ENCODE data around the gene CREB3.
A peak's percentile ranks its signal among the peaks of the same experiment; 100 is the strongest.

Gene CREB3

DNA sequence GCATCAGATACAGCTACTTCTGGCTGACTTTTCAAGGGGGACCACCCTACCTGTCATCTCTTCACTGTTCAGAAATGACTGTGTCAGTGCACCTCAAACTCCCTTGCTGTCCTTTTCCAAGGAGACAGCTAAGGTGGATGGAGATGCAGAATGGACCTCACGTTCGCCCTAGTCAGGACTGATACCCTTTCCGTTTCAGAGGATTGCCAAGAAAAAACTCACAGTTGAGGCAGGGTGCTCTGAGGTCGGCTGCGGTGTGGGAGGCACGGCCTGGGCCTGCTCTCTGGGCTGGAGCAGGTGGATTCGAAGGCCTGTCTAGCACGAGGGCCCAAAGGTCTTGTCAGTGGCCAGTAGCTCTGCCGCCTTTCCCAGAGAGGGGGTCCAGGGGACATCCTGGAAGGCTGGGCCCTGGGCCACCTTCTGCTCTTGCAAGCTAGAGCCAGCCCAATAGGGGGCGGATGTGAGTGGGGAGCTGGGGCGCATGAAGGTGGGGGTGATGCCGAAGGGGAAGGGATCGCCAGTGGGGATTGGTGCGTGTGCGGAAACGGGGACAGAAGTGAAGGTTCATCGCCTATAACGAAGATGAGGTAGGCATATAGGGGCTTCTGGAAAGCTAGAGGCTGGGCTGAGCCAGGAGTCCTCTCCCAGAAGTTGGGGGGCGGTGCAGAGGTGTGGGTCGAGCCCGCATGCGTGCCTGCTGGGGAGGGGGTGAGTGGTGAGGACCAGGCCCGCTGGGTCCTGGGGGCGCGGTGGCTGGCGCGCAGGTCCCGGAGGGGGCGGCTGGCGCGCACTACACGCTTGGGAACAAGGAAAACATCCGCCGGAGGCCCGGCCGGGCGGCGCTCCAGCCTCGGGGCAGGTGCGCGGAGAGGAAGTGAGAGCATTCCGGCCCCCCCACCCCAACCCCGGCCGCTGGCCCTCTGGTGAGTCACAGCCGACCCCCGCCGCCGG lies 24.1 kb downstream of the CREB3 start:
- TF ChIP-seq, protein P1, sequence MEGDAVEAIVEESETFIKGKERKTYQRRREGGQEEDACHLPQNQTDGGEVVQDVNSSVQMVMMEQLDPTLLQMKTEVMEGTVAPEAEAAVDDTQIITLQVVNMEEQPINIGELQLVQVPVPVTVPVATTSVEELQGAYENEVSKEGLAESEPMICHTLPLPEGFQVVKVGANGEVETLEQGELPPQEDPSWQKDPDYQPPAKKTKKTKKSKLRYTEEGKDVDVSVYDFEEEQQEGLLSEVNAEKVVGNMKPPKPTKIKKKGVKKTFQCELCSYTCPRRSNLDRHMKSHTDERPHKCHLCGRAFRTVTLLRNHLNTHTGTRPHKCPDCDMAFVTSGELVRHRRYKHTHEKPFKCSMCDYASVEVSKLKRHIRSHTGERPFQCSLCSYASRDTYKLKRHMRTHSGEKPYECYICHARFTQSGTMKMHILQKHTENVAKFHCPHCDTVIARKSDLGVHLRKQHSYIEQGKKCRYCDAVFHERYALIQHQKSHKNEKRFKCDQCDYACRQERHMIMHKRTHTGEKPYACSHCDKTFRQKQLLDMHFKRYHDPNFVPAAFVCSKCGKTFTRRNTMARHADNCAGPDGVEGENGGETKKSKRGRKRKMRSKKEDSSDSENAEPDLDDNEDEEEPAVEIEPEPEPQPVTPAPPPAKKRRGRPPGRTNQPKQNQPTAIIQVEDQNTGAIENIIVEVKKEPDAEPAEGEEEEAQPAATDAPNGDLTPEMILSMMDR (IDR thresholded peaks at IDR 0.05), result peak in 1 of 2 experiments; percentile 41
- Histone ChIP-seq H3K27me3 (no peaks in the 10 kb centered on the region), H3K4me3 (peak overlapping the region; percentile 47 to 55), H3K27ac (peak overlapping the region; percentile 75 to 81), H3K4me1 (peaks cover 4 to 47% (median 28%) of the 10 kb centered on the region in 4 donors), H3K36me3 (peaks cover 15 to 36% (median 29%) of the 10 kb centered on the region in 3 donors), H3K9me3 (no peaks in the 10 kb centered on the region)
- intact Hi-C loops (cut with DNase I; ENCODE audit: low total_unique reads), result no loop called here
- peak in 1 of 2 donors; percentile 78 for DNase-seq

DNA sequence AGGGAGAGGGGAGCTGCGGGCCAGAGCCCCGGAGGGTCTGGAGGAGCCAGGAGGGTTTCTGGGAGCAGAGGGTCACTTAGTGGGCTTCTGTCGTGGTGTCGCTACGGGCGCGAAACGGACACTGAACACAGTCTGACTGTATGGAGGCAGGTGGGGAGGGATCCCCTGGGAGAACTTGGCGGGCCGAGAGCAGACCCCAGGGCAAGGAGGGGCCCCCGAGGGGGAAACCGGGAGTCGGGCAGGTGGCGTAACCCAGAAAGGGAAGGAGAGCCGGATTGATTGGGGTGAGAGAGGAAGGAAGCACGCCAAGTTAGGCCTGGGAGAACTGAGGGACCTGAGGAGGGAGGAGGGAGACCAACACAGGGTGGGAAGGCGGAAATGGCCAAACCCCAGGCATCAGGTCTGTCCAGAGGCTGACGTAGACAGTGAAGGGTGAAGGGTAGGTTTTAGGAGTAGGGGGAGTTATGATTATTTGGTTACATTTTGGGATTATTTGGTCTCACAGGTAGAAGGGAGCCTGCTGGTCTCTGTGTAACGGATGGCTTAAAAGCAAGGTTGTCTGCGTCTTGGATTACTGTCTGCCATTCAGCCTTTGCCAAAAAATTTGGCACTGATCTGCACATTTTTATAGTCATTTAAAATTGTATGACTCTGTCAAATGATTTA lies 24.9 kb downstream of the CREB3 start:
- Histone ChIP-seq H3K4me1 (peaks cover 4 to 47% (median 28%) of the 10 kb centered on the region in 4 donors), H3K9me3 (no peaks in the 10 kb centered on the region), H3K27me3 (no peaks in the 10 kb centered on the region), H3K27ac (peak overlapping the region; percentile 75 to 81), H3K36me3 (peaks cover 8 to 28% (median 20%) of the 10 kb centered on the region in 3 donors), H3K4me3 (peak overlapping the region; percentile 47 to 55)
- TF ChIP-seq, protein P1 (IDR thresholded peaks at IDR 0.05), result no peak
- peak; percentile 54 to 71 for DNase-seq
- intact Hi-C loops (cut with DNase I; ENCODE audit: low total_unique reads), result no loop called here

DNA sequence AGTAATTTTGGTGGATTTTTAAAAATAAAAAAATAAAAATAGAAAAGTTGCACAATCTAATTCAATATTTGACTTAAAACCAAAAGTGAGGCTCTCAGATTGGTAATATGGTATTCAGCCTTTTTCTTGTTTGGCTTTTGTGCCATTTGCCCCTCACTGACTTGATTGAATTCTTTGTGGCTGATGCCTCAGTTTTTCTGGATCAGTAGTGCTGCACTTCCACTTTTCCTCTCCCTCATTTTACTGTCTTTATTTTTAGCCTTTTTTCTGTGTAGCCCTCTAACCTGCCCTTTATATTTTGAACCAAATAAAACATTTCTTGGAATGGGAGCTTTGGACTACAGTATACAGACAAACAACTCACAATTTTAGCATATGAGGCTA lies 25.4 kb downstream of the CREB3 start:
- Histone ChIP-seq H3K9me3 (no peaks in the 10 kb centered on the region), H3K36me3 (peaks cover 3 to 23% (median 15%) of the 10 kb centered on the region in 3 donors), H3K4me1 (peaks cover 4 to 47% (median 28%) of the 10 kb centered on the region in 4 donors), H3K27ac (peak overlapping the region; percentile 75 to 81), H3K4me3 (no peak overlapping the region), H3K27me3 (no peaks in the 10 kb centered on the region)
- DNase-seq, result no peak
- TF ChIP-seq, protein P1 (IDR thresholded peaks at IDR 0.05), result no peak
- intact Hi-C loops (cut with DNase I; ENCODE audit: low total_unique reads), result no loop called here

DNA sequence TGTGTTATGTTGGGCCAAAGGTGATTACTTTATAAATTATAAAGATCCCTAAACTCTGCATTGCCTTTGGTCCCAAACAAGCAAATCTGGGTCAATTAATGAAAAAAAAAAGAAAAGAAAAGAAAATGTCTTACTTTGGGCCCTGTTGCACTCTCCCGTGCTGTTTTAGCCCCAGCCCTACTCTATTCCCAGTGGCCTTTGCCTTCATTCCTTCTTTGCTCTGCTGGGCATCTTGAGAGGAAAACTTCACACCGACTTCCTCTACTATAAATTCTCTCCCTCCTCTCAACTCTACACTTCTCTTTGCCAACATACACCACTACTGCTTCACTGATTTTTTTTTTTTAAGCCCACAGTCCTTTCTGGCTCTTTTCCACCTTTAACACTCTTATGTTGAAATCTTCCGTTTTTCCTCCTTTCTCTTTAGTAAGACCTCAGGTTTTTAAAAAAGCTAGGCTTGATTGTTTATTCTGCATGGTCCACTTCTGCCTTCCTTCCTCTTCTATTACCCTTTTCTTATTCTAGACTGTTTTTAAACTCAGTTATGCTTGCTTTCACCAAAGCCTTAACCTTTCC lies 26.1 kb downstream of the CREB3 start:
- no peak for DNase-seq
- no peaks in the 10 kb centered on the region for H3K9me3 ChIP-seq
- TF ChIP-seq, protein P1 (IDR thresholded peaks at IDR 0.05), result no peak
- H3K27ac ChIP-seq, result peak overlapping the region; percentile 75 to 81
- H3K27me3 ChIP-seq, result no peaks in the 10 kb centered on the region
- intact Hi-C loops (cut with DNase I; ENCODE audit: low total_unique reads), result no loop called here
- H3K4me1 ChIP-seq, result peaks cover 4 to 47% (median 28%) of the 10 kb centered on the region in 4 donors
- no peak overlapping the region for H3K4me3 ChIP-seq
- H3K36me3 ChIP-seq, result peaks cover 0 to 16% (median 8%) of the 10 kb centered on the region in 3 donors

DNA sequence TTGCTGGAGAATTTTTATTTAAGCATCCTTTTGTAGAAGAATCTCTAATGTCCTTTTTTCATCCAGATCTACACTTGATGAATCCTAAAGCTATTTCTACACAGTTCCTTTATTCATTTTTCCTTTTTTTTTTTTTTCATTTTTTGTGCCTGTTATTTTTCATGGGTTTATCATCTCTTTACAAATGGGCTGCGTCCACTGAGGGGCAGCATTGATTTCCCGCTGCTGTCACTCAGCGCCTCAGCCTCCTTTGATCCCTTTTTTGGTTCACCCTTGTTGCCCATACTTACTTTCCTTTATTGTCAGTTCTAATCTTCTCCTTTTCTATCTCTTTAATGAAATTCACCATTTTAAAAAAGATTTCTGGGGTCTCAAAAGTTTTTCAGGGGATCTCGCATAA lies 27.3 kb downstream of the CREB3 start:
- H3K27ac ChIP-seq, result no peak overlapping the region
- peaks cover 4 to 47% (median 28%) of the 10 kb centered on the region in 4 donors for H3K4me1 ChIP-seq
- H3K27me3 ChIP-seq, result no peaks in the 10 kb centered on the region
- peaks cover 0 to 4% (median 0%) of the 10 kb centered on the region in 3 donors for H3K36me3 ChIP-seq
- H3K9me3 ChIP-seq, result no peaks in the 10 kb centered on the region
- TF ChIP-seq, protein P1 (IDR thresholded peaks at IDR 0.05), result no peak
- intact Hi-C loops (cut with DNase I; ENCODE audit: low total_unique reads), result no loop called here
- no peak for DNase-seq
- no peak overlapping the region for H3K4me3 ChIP-seq

Measured in tibial artery (tissue), 4 donors.